CD1c-positive myeloid dendritic cell (primary cell): ENCODE data around the gene ZNF750.

Experiments used
- DNase-seq: peaks from one replicate; pipeline ENCODE4 v3.0.0-alpha.2; 2016; ENCODE audit errors: extremely low spot score

Gene ZNF750

DNA sequence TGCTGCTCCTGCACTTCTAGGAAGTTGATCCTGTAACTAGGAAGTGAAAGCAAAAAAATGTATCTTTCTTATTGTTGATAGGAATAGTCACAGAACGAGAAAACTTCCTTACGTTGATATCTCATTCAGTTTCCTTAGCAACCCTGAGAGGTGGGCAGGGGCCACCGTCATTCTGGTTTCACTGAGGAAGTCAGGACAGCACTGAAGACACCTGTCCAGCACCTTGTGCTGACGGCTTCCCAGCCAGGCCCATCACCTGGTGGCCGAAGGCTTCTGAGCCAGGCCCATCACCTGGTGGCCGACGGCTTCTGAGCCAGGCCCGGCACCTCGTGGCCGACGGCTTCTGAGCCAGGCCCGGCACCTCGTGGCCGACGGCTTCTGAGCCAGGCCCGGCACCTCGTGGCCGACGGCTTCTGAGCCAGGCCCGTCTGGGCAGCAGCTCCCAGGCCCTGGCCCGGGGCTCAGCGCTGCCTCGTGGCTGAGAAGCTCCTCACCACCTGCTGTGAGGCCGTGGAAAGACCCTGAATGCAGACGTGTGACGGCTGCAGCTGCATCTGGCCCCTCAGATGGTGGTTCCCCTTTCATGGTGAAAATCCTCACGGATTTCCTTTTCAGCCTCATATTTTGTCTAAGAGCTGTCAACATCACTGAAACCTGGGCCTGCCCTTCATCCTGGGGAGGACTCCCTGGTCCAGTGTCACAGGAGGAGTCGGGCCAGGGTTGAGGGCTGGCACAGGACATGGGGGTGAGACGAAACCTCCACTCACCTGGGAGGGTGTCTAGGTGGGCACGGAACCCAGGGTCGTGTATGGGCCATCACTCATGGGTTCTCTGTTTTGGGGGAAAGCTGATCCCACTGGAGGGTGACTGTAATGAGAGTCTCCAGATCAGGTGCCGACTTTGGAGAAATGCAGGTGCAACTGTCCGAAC lies 33.0 kb upstream of the ZNF750 start:
- peak; percentile 48 for DNase-seq

DNA sequence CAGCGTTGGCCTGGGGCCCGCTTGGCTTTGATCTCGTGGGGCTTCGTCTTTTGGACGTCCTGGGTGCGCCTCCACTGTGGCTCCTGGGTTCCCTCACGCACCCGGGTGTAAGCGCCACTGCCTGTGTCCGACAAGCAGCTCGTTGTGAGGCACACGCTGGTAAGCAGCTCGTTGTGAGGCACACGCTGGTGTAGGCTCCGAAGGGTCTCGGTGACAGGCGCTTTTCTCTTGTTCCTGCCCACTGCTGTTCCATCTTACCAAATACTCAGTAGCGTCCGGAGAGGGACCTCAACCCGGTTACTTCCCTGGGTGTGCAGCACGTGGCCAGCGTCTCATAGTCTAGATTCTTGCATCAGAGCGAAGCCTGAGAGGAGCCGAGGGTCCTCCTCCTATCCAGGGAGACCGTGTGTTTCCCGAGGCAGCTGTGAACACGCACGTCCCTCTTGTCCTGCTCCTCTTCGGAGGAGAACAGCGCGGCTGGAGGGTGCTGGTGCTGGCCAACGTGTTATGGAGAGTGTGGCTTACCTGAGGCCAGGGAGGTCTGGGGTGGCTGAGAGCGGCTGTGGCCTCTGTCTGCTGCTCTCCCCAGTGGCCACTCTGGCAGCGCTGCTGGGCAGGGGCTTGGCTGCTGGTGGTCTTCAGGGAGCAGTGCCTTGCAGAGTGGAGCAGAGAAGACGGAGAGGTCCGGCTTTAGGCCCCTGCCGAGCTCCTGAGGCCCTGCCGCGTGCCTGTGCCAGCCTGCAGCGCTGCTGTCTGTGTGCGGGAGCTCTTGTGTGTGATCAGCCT lies 32.1 kb upstream of the ZNF750 start:
- DNase-seq: no peak

DNA sequence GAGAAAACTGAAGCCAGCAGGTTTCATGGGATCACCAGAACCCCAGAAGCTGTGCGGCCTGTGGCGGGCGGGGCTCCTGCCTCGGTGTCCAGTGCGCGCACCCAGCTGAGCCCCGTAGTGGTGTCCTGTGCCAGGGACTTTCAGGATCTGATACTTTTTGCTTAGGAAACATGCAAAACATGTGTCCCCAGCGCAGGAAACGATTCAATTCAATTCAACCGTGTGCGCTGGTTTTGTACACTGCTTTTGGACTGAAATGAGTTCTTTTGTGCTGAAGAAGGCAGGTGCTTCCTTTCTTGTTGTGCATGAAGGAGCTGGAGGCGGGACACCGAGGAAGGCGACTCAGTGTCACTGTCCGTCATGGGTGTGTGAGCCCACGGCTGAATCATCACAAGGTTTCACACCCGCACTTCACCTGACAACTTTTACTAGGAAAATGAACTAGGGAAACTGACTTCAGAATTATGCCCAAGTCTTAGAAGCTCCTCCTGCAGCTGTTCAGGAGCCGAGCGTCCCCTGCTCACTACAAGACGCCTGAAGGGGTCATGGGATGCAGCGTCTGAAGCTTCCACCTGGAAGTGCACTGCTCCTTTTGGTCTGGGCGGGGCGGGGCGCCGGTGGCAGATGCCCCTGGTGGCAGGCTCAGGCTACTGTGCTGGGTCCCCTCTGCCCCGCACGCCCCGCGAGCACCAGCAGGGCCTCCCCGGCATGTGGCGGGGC lies 31.4 kb upstream of the ZNF750 start:
- peak; percentile 15 for DNase-seq

DNA sequence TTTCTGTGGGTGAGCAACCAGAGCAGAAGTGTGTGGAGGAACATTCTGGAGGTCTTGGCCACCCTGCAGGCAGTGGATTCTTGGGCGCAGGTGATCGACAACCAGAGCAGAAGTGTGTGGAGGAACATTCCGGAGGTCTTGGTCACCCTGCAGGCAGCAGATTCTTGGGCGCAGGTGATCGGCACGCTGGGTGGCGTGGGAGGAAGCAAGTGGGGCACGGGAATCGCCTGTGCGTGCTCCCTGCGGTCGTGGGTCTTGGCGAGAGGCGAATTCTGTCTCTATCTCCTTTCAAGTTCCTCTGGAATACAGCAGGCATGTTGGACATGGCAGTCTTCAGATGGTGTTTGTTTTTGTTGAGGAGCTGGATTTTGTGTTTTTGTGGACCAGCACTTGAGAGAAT lies 30.7 kb upstream of the ZNF750 start:
- DNase-seq: no peak

DNA sequence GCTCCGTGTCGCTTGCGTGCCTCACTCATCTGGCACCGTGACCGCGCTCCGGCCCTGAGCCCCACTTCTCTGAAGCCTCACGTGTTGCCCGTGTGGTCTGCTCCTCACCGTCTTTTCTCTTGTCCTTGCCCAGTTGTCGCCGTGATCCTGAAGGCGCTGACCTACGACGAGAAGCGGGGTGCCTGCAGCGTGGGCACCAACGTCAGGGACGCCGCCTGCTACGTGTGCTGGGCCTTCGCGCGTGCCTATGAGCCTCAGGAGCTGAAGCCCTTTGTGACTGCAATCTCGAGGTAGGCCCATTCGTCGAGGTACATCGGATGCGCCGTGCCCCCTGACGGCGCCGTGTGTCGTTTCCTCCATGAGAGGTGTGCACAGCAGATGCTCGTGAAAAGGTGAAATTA lies 30.3 kb upstream of the ZNF750 start:
- no peak for DNase-seq

DNA sequence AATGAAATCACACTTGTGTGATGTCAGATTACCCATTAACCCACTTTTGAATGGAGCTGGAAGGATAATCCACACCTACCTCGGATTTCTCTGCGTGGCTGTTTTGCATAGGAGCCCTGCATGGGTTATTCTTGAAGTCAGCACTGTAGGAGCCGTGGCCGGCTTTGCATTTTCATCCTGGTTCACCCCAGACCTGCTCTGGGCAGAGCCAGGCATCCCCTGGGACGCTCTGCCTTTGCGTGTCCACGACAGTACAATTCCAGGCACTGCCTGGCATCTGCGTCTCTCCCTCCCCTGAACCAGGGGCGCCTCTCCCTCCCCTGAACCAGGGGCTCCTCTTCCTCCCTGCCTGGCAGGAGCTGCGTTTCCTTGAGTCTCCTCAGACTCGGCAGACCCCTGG lies 29.7 kb upstream of the ZNF750 start:
- DNase-seq: no peak

DNA sequence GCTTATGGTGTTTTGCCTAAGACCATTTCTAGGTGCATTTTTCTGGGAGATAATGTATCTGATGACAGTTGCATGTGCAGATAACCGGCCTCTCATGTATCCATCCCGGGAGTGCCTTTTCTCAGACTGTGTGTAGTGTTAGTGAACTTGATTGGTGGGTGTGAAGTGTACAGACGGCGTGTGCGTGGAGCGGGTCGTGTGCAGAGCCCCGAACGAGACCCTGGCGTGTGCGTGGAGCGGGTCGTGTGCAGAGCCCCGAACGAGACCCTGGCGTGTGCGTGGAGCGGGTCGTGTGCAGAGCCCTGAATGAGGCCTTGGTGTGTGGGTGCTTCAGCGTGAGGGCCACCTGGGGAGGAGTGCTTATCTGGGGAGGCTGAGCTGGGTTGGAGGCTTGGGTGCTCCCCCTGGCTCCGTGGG lies 28.9 kb upstream of the ZNF750 start:
- DNase-seq: no peak

DNA sequence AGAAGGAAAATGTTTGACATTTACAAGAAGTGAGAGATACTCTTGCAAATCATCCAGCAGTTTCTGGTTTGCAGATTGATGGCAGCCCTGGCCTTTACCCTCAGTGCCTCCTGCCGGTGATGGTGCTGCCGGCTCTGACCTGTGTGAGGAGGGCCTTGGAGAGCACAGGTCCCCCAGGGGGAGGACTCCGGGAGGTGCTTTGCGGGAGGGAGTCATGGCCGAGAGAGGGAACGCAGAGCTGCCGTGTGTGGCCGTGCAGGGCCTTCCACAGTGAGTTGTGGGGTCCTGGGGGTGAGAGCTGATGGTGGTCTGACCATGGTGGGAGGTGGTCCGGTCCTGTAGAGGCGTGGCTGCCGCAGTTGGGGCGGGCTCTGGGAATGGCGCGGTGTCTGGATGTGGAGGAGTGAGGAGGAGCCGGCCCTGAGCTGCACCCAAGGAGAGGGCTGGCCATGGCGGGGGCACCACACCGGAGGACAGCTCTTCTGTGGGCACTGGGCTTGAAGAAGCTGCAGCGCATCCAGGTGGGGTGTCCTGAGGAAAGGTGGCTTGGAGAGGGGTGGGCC lies 28.0 kb upstream of the ZNF750 start:
- DNase-seq: no peak

DNA sequence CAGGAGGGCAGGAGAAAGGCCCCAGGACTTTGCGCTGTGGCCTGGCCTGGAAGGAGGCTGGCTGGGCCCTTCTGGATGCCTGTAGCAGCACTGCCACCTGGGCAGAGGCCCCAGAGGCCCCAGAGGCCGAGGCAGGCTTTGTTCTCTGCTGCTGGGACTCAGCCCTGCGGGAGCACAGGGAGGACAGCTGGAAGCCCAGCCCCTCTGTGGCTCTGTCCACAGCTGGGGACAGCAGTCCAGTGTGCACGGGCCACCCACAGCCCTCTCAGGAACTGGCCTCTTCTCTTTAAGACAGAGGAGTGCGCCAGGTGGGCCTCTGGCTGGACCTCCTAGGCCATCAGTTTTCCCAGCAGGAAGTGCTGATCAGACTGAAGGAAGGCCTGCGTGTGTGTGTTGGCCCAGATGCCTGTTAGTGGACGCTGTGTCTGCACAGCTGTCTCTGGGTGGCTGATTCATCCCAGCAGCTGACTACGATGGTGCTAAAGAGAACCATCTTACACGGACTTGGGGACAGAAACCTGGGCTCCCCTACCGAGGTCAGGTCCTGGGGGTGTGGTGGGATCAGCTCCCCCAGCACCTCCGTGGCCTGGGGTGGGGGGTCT lies 26.9 kb upstream of the ZNF750 start:
- no peak for DNase-seq

DNA sequence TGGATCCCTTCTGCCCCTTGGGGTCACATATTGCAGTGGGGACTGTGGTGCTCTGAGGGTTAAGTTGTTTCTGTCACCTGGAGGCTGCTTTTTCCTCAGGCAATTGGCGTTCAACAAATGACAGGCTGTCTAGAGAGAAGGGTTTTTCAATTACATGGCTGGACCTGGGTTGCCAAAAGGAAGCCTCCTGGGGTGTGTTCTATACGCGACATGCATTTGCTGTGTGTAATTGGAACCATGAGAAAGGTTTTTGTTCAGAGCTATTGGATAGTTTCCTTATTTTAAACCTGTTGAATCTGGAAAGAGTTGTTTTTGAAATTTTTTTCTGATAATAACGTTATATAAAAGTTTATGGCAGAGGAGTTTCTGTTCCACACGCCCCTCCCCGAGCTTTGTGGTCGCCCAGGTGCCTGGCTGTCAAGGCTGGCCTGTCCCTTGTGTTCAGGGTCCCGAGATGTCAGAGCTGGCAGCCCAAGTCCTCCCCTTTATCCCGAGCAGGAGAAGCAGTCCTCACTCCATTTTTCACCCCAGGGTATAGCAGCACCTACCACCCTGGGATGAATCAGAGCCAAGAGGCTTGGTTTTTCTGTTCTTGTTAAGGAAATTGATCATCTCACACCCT lies 26.1 kb upstream of the ZNF750 start:
- no peak for DNase-seq

DNA sequence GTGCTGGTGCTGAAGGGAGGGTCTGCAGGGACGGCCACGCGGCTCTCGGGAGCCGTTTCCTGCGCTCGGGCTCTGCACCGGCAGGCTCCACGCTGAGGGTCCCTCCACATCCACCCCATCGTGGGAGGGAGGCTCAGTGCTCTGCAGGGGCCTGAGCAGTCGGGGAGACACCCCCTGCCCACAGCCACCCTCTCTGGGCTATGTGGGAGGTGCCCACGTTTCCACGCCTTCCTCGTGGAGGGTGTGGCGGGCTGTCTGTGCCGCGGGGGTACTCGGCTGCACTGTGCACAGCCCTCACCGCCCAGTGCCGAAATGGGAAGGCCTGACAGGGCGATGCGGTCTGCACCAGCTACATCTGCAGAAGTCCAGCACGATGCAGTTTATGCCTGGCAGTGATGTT lies 25.5 kb upstream of the ZNF750 start:
- DNase-seq: no peak

DNA sequence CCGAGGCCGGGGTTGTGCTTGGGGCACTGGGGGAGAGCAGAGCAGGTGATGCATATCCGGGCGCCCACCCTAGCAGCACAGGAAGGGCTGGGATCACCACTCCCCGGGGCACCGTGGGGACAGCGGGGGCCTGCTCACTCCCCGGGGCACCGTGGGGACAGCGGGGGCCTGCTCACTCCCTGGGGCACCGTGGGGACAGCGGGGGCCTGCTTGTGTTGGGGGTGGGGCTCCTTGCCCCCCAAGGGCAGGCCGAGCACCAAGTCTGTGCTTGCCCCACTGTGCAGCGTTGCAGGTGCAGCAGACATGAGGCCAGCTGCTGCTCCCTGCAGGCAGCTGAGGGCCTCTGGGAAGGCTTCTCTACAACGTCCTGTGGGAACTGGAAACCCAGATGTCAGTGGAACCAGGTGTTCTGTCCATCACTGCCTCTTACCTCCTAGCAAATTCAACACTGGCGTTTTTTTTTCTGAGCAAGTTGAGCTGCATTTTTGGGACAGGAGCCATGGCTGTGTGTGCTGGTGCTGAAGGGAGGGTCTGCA lies 25.0 kb upstream of the ZNF750 start:
- DNase-seq: no peak

DNA sequence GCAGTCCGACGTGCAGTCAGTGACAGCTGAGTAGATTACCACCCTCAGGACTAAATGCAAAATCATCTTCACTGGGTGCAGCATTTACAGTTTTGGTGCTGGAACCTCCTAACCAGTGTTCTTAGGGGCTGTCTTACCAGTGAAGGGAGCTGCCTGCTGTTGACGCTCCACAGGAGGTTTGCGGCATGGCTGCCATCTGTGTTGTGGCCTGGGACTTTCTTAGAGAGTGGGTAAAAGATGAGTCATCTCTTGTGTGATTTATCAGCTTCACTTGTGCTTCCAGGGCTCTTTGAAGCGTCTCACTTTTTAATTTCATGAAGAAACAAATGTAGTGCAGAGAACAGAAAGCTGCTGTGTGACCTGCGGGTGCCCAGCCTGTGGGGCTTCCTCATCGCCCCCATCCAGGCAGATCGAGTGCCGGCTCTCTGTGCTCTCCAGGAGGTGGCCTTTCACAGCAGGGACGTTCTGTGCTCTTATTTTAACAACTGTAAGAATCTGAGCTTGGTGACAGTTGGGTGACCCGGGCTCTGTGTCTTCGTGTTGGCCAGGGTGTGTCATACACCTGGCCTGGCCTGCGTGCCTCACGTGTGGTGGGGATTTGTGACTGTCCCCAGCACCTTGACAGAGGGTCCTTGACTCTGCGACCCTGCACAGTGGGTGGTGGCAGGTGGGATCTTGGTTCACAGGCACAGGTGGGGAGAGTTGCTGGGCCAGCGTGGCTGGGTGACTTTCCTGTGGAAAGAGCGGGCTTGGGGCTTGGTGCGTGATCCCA lies 24.3 kb upstream of the ZNF750 start:
- DNase-seq: peak; percentile 68

DNA sequence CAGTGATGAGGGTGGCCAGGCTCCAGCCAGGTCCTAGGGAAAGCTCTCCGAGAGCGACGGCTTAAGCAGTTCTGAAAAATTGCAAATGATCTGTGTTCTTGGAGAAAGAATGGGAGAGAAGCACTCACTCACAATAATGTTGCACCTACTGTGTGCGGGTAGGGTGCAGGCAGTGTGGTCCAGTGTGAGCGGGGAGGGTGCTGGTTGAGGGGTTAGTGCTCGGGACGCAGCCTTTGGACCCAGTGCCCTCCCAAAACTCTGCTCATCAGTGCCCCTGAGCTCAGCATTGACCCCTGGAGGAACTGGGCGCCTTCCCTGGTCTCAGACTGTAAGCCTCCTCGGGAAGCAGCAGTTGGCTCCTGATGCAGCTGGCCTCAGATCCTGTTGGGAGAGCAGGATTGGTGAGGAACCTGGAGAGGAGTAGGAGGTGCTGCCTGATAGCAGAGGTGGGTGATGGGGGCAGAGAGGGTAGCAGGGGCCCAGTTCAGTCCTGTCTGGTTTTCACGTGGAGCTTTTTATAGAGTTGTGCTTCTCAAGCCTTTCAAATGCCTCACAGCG lies 23.6 kb upstream of the ZNF750 start:
- no peak for DNase-seq

DNA sequence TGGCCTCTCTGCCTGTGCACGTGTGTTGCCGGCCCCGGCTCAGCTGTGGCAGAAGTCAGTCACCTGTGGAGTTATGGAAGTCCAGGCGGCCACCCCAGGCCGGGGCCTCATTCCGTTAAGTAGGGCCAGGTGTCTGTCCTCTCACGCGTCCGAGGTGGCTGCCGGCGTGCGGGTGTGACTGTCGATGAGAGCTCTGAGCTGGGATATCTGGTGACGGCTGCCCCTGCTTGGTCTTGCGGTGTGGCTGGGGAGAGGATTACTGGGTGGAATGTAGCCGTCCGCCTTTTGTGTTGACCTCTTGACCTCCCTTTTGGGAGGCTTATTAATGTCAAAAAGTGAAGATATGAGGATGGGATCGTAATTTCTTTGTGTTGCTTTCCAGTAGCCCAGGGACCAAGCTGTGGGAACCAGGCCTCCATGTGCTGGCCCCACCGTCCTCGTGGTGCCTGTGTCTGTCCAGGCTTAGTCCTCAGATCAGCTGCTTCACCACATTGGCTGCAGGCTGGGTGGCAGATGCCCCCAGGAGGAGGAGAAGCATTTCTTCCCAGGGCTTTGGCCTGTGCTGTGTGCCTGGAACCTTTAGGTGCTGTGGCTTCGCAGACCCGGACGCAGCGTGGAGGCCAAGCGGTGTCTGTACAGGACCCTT lies 23.0 kb upstream of the ZNF750 start:
- DNase-seq: no peak

DNA sequence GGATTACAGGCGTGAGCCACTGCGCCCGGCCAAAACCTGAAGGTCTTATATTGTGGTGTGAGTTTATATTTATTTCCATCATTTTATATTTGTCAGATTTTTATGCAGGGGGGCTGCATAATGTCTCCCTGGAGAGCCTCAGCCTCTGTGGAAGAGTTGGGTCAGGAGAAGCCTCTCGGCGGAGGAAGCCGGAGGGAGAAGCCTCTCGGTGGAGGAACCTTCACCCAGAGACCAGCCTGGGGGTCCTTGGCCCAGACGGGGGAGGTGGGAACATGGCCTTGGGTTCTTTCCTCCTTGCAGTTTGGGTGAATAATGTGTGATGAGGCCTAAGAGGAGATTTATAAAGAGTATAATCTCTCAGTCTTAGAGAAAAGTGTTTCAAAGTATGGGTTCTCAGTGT lies 22.4 kb upstream of the ZNF750 start:
- no peak for DNase-seq

DNA sequence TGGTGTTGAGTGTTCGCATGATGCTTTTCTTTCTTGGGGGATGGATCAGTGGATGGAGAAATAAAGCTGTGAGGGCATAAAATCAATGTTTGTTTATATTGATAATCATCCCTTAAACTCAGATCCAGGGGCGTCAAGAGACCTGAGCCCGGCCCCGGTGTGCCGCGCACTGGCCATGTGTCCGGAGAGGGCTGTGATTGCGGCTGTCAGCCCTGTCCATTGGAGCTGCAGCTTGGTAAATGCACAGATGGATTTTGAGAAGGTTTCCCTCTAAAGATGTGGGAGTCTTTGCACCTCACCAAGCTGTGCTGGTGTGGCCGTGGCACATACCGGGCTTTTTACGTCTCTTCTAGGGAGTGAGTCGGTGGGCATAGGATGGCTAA lies 21.6 kb upstream of the ZNF750 start:
- no peak for DNase-seq

DNA sequence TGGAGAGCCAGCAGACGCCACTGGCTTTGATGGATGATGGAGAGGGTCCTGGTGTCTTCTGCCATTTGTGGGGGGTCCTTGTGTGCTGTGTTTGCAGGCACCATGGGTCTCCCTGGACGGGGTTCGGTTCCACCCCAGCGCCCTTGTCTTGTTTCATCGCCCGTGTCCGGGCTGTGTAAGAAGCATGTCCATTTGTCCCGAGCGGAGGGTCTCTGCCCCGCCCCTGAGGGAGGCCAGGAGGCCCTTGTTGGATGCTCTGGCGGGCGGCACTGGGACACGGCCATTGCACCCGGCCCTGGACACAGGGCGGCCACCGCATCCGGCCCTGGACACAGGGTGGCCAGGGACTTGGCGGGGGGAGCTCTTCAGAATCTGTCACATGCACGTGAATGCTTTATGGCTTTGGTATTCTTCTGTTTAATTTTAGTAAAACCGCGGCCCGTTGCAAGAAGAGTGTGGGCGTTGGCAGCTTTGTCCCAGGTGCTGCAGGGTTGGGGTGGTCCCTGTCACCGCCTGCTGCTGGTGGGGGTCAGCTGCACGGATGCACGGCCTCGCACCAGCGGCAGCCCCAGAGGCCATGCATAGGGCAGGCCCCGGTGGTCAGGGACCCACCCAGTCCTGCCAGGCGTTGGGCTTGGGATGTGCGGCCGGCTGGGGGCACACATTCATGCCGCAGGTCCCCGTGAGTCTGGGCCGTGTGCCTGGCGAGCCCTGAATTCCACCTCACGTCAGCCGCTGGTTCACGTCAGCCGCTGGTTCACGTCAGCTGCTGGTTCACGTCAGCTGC lies 21.0 kb upstream of the ZNF750 start:
- no peak for DNase-seq
